Common myeloid progenitor, CD34-positive (primary cell): ENCODE results near the gene FN1.
"Not testable (repeated sequence)": the region's sequence is repeated elsewhere in the genome, so short reads cannot be mapped to it uniquely, and the experiment has no call there.

Source experiments
- CTCF ChIA-PET: fragments of 350-600 bp; sonication (Branson Sonifier 250); formaldehyde crosslinking; loops from one replicate; lab custom pipeline; 2021; ENCODE audit warnings: antibody characterized with exemption; lab: Charles Lee
- POLR2A ChIA-PET: fragments of 350-600 bp; sonication (Branson Sonifier 250); formaldehyde crosslinking; loops from one replicate; lab custom pipeline; 2021; ENCODE audit warnings: antibody characterized with exemption; lab: Charles Lee
- DNase-seq, 3 donors: peaks; one replicate each; pipeline versions ENCODE4 v3.0.0 to v3.0.0-alpha.2; 2013
- H3K27ac ChIP-seq, 2 experiments: 1 replicate in 1 of 2; 2 replicates in 1 of 2; pipeline ENCODE4 v1.7.0; 2013; ENCODE audit warnings: inconsistent platforms in 2 of 2, low read length in 2 of 2, mild to moderate bottlenecking in 2 of 2, low read depth in 1 of 2, moderate library complexity in 1 of 2; ENCODE audit not compliant: severe bottlenecking in 2 of 2, insufficient read depth in 1 of 2, poor library complexity in 1 of 2
- H3K27me3 ChIP-seq, 5 experiments: replicated peaks in 2 of 5; 1 replicate in 3 of 5; 2 replicates in 2 of 5; pipeline versions ENCODE4 v1.6.1 to v1.7.0; 2013; ENCODE audit warnings: low read length in 4 of 5, mild to moderate bottlenecking in 2 of 5, moderate library complexity in 2 of 5, inconsistent platforms in 1 of 5; ENCODE audit not compliant: insufficient read depth in 5 of 5, control insufficient read depth in 4 of 5
- H3K36me3 ChIP-seq, 4 experiments: 1 replicate in 2 of 4; 2 replicates in 2 of 4; pipeline versions ENCODE4 v1.6.1 to v1.7.0; 2013; ENCODE audit warnings: low read length in 3 of 4, control low read depth in 1 of 4, mild to moderate bottlenecking in 1 of 4; ENCODE audit not compliant: control insufficient read depth in 4 of 4, insufficient read depth in 4 of 4
- H3K4me1 ChIP-seq, 4 experiments: 1 replicate in 3 of 4; 2 replicates in 1 of 4; pipeline versions ENCODE4 v1.6.1 to v1.7.1; 2013; ENCODE audit warnings: low read length in 3 of 4, mild to moderate bottlenecking in 3 of 4, control low read depth in 1 of 4, inconsistent platforms in 1 of 4, moderate library complexity in 1 of 4; ENCODE audit not compliant: control insufficient read depth in 4 of 4, insufficient read depth in 4 of 4; ENCODE audit errors: control extremely low read depth in 1 of 4
- H3K4me3 ChIP-seq, 7 experiments: 1 replicate in 4 of 7; 2 replicates in 3 of 7; pipeline versions ENCODE4 v1.5.1 to v1.7.0; 2013; ENCODE audit warnings: mild to moderate bottlenecking in 7 of 7, low read length in 6 of 7, moderate library complexity in 6 of 7, inconsistent platforms in 2 of 7, low read depth in 2 of 7, control low read depth in 1 of 7; ENCODE audit not compliant: insufficient read depth in 4 of 7, control insufficient read depth in 1 of 7; ENCODE audit errors: extremely low read depth in 1 of 7
- H3K9me3 ChIP-seq, 5 experiments: 1 replicate in 4 of 5; 2 replicates in 1 of 5; pipeline versions ENCODE4 v1.6.1 to v1.7.1; 2013; ENCODE audit warnings: low read length in 4 of 5, mild to moderate bottlenecking in 2 of 5, inconsistent platforms in 1 of 5, low read depth in 1 of 5, moderate library complexity in 1 of 5; ENCODE audit not compliant: control insufficient read depth in 4 of 5, insufficient read depth in 2 of 5; ENCODE audit errors: control extremely low read depth in 1 of 5
- WGBS: methylation state at CpG from one replicate; pipeline ENCODE4 v1.1.5; 2013; ENCODE audit not compliant: insufficient coverage; 5-methylcytosine and 5-hydroxymethylcytosine counted together

FN1 gene

GRCh38 chr2:215313255-215313613, 122.6 kb downstream of the FN1 start:
- H3K27ac ChIP-seq = no peak overlapping the region
- ChIA-PET POLR2A (no interaction called here), CTCF (interaction anchor here (1.1 kb wide), 1 partner anchor 719 kb away, joined by 3 read pairs; no protein-coding TSS in a partner anchor)
- no peaks in the 10 kb centered on the region for H3K27me3 ChIP-seq
- peak overlapping the region in 1 of 7 experiments; percentile 88 for H3K4me3 ChIP-seq
- H3K36me3 ChIP-seq = peaks cover 4 to 35% (median 12%) of the 10 kb centered on the region in 4 experiments
- peaks cover 7 to 19% (median 15%) of the 10 kb centered on the region in 4 experiments for H3K4me1 ChIP-seq
- H3K9me3 ChIP-seq = no peaks in the 10 kb centered on the region
- 100% methylated on average over 3 of the region's 4 CpGs for WGBS
- DNase-seq = no peak

- peak; percentile 87 to 93 (median 87) for DNase-seq
- no peaks in the 10 kb centered on the region for H3K27me3 ChIP-seq
- no peaks in the 10 kb centered on the region for H3K9me3 ChIP-seq
- H3K27ac ChIP-seq = peak within 1 kb of the TSS; percentile 66 to 81
- H3K36me3 ChIP-seq = peaks cover 0 to 27% (median 6%) of the 10 kb centered on the region in 4 experiments
- peak within 1 kb of the TSS; percentile 75 to 100 (median 94) for H3K4me3 ChIP-seq
- WGBS = under 1% methylated on average over 56 of the region's 64 CpGs
- H3K4me1 ChIP-seq = peaks cover 7 to 19% (median 15%) of the 10 kb centered on the region in 4 experiments
- POLR2A ChIA-PET = no interaction called here
- CTCF ChIA-PET = interaction anchor here (0.5 kb wide), 1 partner anchor 17 kb away, joined by 3 read pairs; no protein-coding TSS in a partner anchor
These were observed 124.1 kb downstream of the FN1 start, which contains the start of gene ATIC for GRCh38 chr2:215311625-215312396. Gene ATIC, plus strand, starts transcription at chr2:215312059. Its CDS starts 84 bp downstream, at chr2:215312143.

DNA sequence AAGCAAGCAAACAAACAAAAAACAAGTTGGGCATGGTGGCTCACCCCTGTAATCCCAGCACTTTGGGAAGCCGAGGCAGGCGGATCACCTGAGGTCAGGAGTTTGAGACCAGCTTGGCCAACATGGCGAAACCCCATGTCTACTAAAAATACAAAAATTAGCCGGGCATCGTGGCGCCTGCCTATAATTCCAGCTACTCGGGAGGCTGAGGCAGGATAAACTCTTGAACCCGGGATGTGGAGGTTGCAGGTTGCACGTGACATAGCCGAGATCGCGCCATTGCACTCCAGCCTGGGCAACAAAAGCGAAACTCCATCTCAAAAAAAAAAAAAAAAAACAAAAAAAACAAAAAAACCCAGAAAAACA, 124.6 kb downstream of the FN1 start:
- POLR2A ChIA-PET, H3K27me3 ChIP-seq, DNase-seq, H3K9me3 ChIP-seq: not testable (repeated sequence)
- CTCF ChIA-PET = interaction anchor here (0.5 kb wide), 1 partner anchor 18 kb away, joined by 3 read pairs; no protein-coding TSS in a partner anchor
- 65% methylated on average over 8 of the region's 13 CpGs for WGBS
- H3K4me3 ChIP-seq = peak overlapping the region; percentile 75 to 100 (median 94)
- H3K36me3 ChIP-seq = peaks cover 0 to 25% (median 5%) of the 10 kb centered on the region in 4 experiments
- H3K27ac ChIP-seq = peak overlapping the region; percentile 66 to 81
- H3K4me1 ChIP-seq = peaks cover 7 to 19% (median 15%) of the 10 kb centered on the region in 4 experiments
